HG03045 (cell line): ENCODE data around the gene ATP5PD.
"Not testable (repeated sequence)": the region's sequence is repeated elsewhere in the genome, so short reads cannot be mapped to it uniquely, and the experiment has no call there.

Experiments
- ATAC-seq: cut with Tn5 transposase; IDR thresholded peaks from one replicate; pipeline ENCODE4 v1.9.1; 2021; ENCODE audit warnings: mild to moderate bottlenecking, moderate library complexity; ENCODE audit not compliant: unreplicated experiment

The ATP5PD gene

GRCh38 chr17:75059369-75060345 is 12.9 kb upstream of the ATP5PD start:
- ATAC-seq = no peak

GRCh38 chr17:75051941-75052340 is 5.2 kb upstream of the ATP5PD start:
- no peak for ATAC-seq

- no peak for ATAC-seq
Observed at GRCh38 chr17:75049706-75050105, 2.9 kb upstream of the ATP5PD start.

- no peak for ATAC-seq
Observed at GRCh38 chr17:75049057-75049456, 2.3 kb upstream of the ATP5PD start.

- no peak for ATAC-seq
Observed at GRCh38 chr17:75048249-75048878, 1.6 kb upstream of the ATP5PD start.

GRCh38 chr17:75047398-75048098 is 779 bp upstream of the ATP5PD start:
- ATAC-seq = no peak

GRCh38 chr17:75045946-75046406 is 793 bp downstream of the ATP5PD start:
- ATAC-seq = not testable (repeated sequence)

GRCh38 chr17:75044716-75045115 is 2.1 kb downstream of the ATP5PD start:
- no peak for ATAC-seq

- ATAC-seq = not testable (repeated sequence)
Observed at GRCh38 chr17:75043789-75044188, 3.0 kb downstream of the ATP5PD start.

GRCh38 chr17:75041656-75042280 is 5.0 kb downstream of the ATP5PD start:
- no peak for ATAC-seq

GRCh38 chr17:75039238-75039637 is 7.5 kb downstream of the ATP5PD start:
- ATAC-seq = no peak

- no peak for ATAC-seq
Observed at GRCh38 chr17:75036643-75037268, 10.0 kb downstream of the ATP5PD start.

- ATAC-seq = peak; percentile 37
Observed at GRCh38 chr17:75034236-75034908, 12.4 kb downstream of the ATP5PD start.

GRCh38 chr17:75033346-75034235 is 13.2 kb downstream of the ATP5PD start:
- peak; percentile 38 for ATAC-seq

GRCh38 chr17:75032720-75033280 is 14.0 kb downstream of the ATP5PD start:
- ATAC-seq = no peak

GRCh38 chr17:75031972-75032719 is 14.6 kb downstream of the ATP5PD start:
- ATAC-seq = no peak

- ATAC-seq = no peak
Observed at GRCh38 chr17:75030161-75030560, 16.6 kb downstream of the ATP5PD start.

GRCh38 chr17:75026650-75027049 is 20.1 kb downstream of the ATP5PD start:
- not testable (repeated sequence) for ATAC-seq
